CD4-positive, CD25-positive, alpha-beta regulatory T cell (primary cell): ENCODE measurements around the gene FGGY. TPM values are rescaled to one million over a fixed set of nuclear protein-coding genes. Genes with fewer than 3 reads are reported as not detected.

Experiments
- ATAC-seq, 2 donors: fragments of 150-1000 bp; cut with Tn5 transposase; one replicate each; pipeline ENCODE4 v1.10.0; 2021; ENCODE audit warnings: low read depth in 2 of 2, moderate number of reproducible peaks in 2 of 2, moderate library complexity in 1 of 2
- DNase-seq, 3 donors: peaks; one replicate each; pipeline versions ENCODE4 v3.0.0 to v3.0.0-alpha.2; 2012 to 2022; ENCODE audit warnings: mixed read lengths in 1 of 3
- H3K27ac ChIP-seq: one replicate; pipeline ENCODE4 v1.7.0; 2013; ENCODE audit warnings: mild to moderate bottlenecking, low read length; ENCODE audit not compliant: insufficient read depth, poor library complexity, severe bottlenecking
- H3K27me3 ChIP-seq: one replicate; pipeline ENCODE4 v1.7.0; 2013; ENCODE audit warnings: low read length; ENCODE audit not compliant: control insufficient read depth, insufficient read depth
- H3K36me3 ChIP-seq: one replicate; pipeline ENCODE4 v1.7.0; 2013; ENCODE audit warnings: mild to moderate bottlenecking, low read length, moderate library complexity; ENCODE audit not compliant: control insufficient read depth, insufficient read depth
- H3K4me1 ChIP-seq: 2 replicates; pipeline ENCODE4 v1.7.0; 2013; ENCODE audit warnings: mild to moderate bottlenecking, low read length; ENCODE audit not compliant: insufficient read depth, control insufficient read depth, poor library complexity, severe bottlenecking
- H3K4me3 ChIP-seq: one replicate; pipeline ENCODE4 v1.7.0; 2013; ENCODE audit warnings: low read depth, mild to moderate bottlenecking, low read length, moderate library complexity
- H3K9me3 ChIP-seq, 2 experiments: 1 replicate in 1 of 2; 2 replicates in 1 of 2; pipeline ENCODE4 v1.7.0; 2013; ENCODE audit warnings: low read length in 2 of 2, mild to moderate bottlenecking in 1 of 2, moderate library complexity in 1 of 2; ENCODE audit not compliant: control insufficient read depth in 2 of 2
- H3K27ac Mint-ChIP-seq, 3 donors: one replicate each; pipeline ENCODE4 v1.8.0; 2020 to 2022; ENCODE audit warnings: mild to moderate bottlenecking in 3 of 3, mixed read lengths in 3 of 3, moderate library complexity in 2 of 3
- H3K27me3 Mint-ChIP-seq: one replicate; pipeline ENCODE4 v1.8.0; 2022; ENCODE audit warnings: mild to moderate bottlenecking, mixed read lengths
- H3K36me3 Mint-ChIP-seq: one replicate; pipeline ENCODE4 v1.8.0; 2020; ENCODE audit warnings: mixed read lengths
- H3K4me1 Mint-ChIP-seq, 4 donors: one replicate each; pipeline ENCODE4 v1.8.0; 2020 to 2022; ENCODE audit warnings: mixed read lengths in 4 of 4, mild to moderate bottlenecking in 1 of 4
- H3K4me3 Mint-ChIP-seq, 4 donors: one replicate each; pipeline ENCODE4 v1.8.0; 2020 to 2022; ENCODE audit warnings: mild to moderate bottlenecking in 4 of 4, mixed read lengths in 4 of 4, moderate library complexity in 3 of 4
- H3K9me3 Mint-ChIP-seq, 7 donors: one replicate each; pipeline ENCODE4 v1.8.0; 2020 to 2022; ENCODE audit warnings: mixed read lengths in 7 of 7, mild to moderate bottlenecking in 3 of 7, moderate library complexity in 2 of 7
- polyA plus RNA-seq, 4 donors: library from polyadenylated mRNA; unstranded; fragments of 300-500 nt; fragmentation: Illumina TruSeq; gene quantifications; one replicate each; pipeline ENCODE4 v1.2.3, GENCODE V29; 2021
- total RNA-seq: library from RNA; stranded (reverse); gene quantifications from one replicate; pipeline ENCODE4 v1.2.3, GENCODE V29; 2022

FGGY gene
- total and polyA plus RNA-seq, 5 donors from 2014 or later, result 1.9 to 7.7 (median 4.5) TPM

GRCh38 chr1:59272507-59272906 is 24.4 kb upstream of the FGGY start:
- H3K36me3 Mint-ChIP-seq, result no peaks in the 10 kb centered on the region
- H3K36me3 ChIP-seq, result no peaks in the 10 kb centered on the region
- ATAC-seq (peak in 1 of 2 donors; percentile 37), DNase-seq (peak in 1 of 3 donors; percentile 18)
- H3K9me3 ChIP-seq, result no peaks in the 10 kb centered on the region
- H3K4me1 Mint-ChIP-seq, result peaks cover 0 to 5% (median 0%) of the 10 kb centered on the region in 4 donors
- H3K27ac ChIP-seq, result no peak overlapping the region
- no peaks in the 10 kb centered on the region for H3K4me1 ChIP-seq
- H3K4me3 ChIP-seq, result no peak overlapping the region
- peaks cover 0 to 3% (median 2%) of the 10 kb centered on the region in 7 donors for H3K9me3 Mint-ChIP-seq
- no peak overlapping the region for H3K4me3 Mint-ChIP-seq
- H3K27me3 Mint-ChIP-seq, result peaks cover 22% of the 10 kb centered on the region
- peaks cover 17% of the 10 kb centered on the region for H3K27me3 ChIP-seq
- no peak overlapping the region for H3K27ac Mint-ChIP-seq

DNA sequence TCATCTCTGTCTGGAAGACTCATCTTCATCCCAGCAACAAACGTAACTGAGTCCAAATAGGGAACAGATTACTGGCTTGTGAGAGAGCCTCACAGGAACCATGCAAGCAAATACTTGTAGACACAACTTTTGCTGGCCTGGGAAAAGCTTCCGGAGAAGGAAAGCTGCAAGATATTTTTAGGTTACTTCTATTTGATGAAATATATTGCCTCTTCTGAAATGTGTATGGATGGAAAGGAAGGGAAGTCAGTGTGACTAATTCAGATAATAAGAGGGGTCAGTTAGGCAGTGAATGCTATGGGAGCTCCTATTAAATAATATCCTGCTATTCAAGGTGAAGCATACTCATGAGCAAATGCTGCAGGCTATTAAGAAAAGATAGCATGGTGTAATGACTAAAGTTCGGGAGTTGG is 20.4 kb upstream of the FGGY start:
- peaks cover 22% of the 10 kb centered on the region for H3K27me3 Mint-ChIP-seq
- H3K4me3 Mint-ChIP-seq, result no peak overlapping the region
- Histone ChIP-seq H3K9me3 (no peaks in the 10 kb centered on the region), H3K27ac (no peak overlapping the region), H3K36me3 (no peaks in the 10 kb centered on the region), H3K27me3 (peaks cover 7% of the 10 kb centered on the region), H3K4me3 (no peak overlapping the region), H3K4me1 (no peaks in the 10 kb centered on the region)
- no peak overlapping the region for H3K27ac Mint-ChIP-seq
- DNase-seq (no peak), ATAC-seq (no peak)
- peaks cover 0 to 3% (median 0%) of the 10 kb centered on the region in 7 donors for H3K9me3 Mint-ChIP-seq
- H3K4me1 Mint-ChIP-seq, result peaks cover 0 to 5% (median 2%) of the 10 kb centered on the region in 4 donors
- no peaks in the 10 kb centered on the region for H3K36me3 Mint-ChIP-seq

- Histone ChIP-seq H3K9me3 (no peaks in the 10 kb centered on the region), H3K36me3 (no peaks in the 10 kb centered on the region), H3K4me3 (no peak overlapping the region), H3K4me1 (no peaks in the 10 kb centered on the region), H3K27me3 (peaks cover 8% of the 10 kb centered on the region), H3K27ac (no peak overlapping the region)
- H3K36me3 Mint-ChIP-seq, result no peaks in the 10 kb centered on the region
- ATAC-seq, result no peak
- no peak overlapping the region for H3K27ac Mint-ChIP-seq
- peaks cover 0 to 5% (median 2%) of the 10 kb centered on the region in 4 donors for H3K4me1 Mint-ChIP-seq
- DNase-seq, result no peak
- H3K9me3 Mint-ChIP-seq, result peaks cover 0 to 6% (median 0%) of the 10 kb centered on the region in 7 donors
- H3K27me3 Mint-ChIP-seq, result peaks cover 38% of the 10 kb centered on the region
- no peak overlapping the region for H3K4me3 Mint-ChIP-seq
Observed at GRCh38 chr1:59278780-59279354, 18.0 kb upstream of the FGGY start.

DNA sequence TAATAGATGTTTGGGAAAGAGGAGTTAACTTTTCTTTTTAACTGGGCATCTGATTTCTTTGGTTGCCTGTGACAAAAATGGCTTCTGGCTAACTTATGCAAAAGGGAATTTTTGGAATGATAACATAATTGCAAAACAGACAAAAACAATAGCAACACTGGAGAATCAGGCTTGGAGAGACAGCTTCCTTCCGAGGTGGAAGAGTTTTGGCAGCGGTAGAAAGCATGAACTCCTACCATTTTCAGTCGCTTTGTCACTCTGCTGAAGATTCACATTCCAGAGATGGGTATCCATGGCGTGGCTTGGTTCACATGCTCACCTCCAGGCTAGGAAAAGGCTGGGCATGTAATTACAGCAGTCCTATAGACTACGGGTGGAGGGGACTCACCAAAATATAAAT is 17.2 kb upstream of the FGGY start:
- H3K4me3 ChIP-seq, result no peak overlapping the region
- peaks cover 0 to 8% (median 0%) of the 10 kb centered on the region in 7 donors for H3K9me3 Mint-ChIP-seq
- DNase-seq (no peak), ATAC-seq (no peak)
- H3K4me1 Mint-ChIP-seq, result peaks cover 0 to 3% (median 0%) of the 10 kb centered on the region in 4 donors
- H3K36me3 Mint-ChIP-seq, result no peaks in the 10 kb centered on the region
- H3K36me3 ChIP-seq, result no peaks in the 10 kb centered on the region
- peaks cover 38% of the 10 kb centered on the region for H3K27me3 Mint-ChIP-seq
- no peaks in the 10 kb centered on the region for H3K9me3 ChIP-seq
- H3K27me3 ChIP-seq, result peaks cover 8% of the 10 kb centered on the region
- no peak overlapping the region for H3K27ac ChIP-seq
- H3K4me3 Mint-ChIP-seq, result no peak overlapping the region
- no peak overlapping the region for H3K27ac Mint-ChIP-seq
- no peaks in the 10 kb centered on the region for H3K4me1 ChIP-seq

DNA sequence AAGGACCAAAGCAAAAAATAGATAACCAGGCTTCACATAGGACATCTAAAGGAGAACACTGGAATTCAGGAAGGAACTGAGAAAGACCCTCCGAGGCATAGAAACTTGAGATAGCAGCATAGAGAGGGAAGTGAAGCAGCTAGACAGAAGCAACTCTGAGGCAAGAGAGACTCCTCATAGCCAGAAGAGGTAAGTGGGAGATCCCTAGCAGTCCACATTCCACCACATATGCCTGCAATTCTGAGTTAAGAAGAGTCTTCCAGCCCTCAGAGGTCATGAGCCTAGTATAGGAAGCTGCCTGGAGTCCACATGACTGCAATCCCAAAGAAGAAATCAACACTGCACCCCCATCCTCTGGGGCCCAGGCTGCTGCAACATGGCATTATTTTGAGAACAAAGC is 13.9 kb upstream of the FGGY start:
- Histone ChIP-seq H3K4me1 (no peaks in the 10 kb centered on the region), H3K27ac (no peak overlapping the region), H3K9me3 (no peaks in the 10 kb centered on the region), H3K36me3 (no peaks in the 10 kb centered on the region), H3K27me3 (peaks cover 7% of the 10 kb centered on the region), H3K4me3 (no peak overlapping the region)
- no peak overlapping the region for H3K27ac Mint-ChIP-seq
- peaks cover 0 to 7% (median 0%) of the 10 kb centered on the region in 7 donors for H3K9me3 Mint-ChIP-seq
- peaks cover 0 to 3% (median 0%) of the 10 kb centered on the region in 4 donors for H3K4me1 Mint-ChIP-seq
- no peak overlapping the region for H3K4me3 Mint-ChIP-seq
- no peaks in the 10 kb centered on the region for H3K36me3 Mint-ChIP-seq
- DNase-seq (no peak), ATAC-seq (no peak)
- peaks cover 29% of the 10 kb centered on the region for H3K27me3 Mint-ChIP-seq

GRCh38 chr1:59285691-59286090 is 11.2 kb upstream of the FGGY start:
- Mint-ChIP-seq H3K27me3 (peaks cover 20% of the 10 kb centered on the region), H3K27ac (no peak overlapping the region), H3K36me3 (no peaks in the 10 kb centered on the region), H3K4me3 (no peak overlapping the region), H3K9me3 (peaks cover 0 to 5% (median 0%) of the 10 kb centered on the region in 7 donors), H3K4me1 (no peaks in the 10 kb centered on the region)
- H3K4me3 ChIP-seq, result no peak overlapping the region
- no peak overlapping the region for H3K27ac ChIP-seq
- H3K4me1 ChIP-seq, result no peaks in the 10 kb centered on the region
- ATAC-seq (no peak), DNase-seq (no peak)
- peaks cover 5% of the 10 kb centered on the region for H3K27me3 ChIP-seq
- no peaks in the 10 kb centered on the region for H3K36me3 ChIP-seq
- no peaks in the 10 kb centered on the region for H3K9me3 ChIP-seq

DNA sequence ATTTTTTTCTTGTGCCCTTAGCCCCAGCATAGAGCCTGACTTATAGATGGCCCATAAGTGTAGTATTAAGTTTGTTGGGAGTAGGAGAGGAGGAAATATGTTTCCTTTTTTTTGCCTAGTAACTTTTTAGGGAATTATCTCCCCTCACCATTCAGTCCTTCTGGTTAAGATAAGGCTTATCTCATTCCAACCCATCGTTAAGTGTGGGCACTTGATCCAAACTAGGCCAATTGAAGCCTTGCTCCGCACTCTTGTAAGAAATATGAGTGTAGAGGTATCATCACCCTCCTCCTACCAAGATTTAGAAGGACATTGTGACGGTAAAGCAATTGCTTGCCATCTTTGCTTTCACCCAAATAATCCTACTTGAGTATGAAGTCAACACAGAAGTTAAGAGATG is 8.8 kb upstream of the FGGY start:
- Histone ChIP-seq H3K9me3 (no peaks in the 10 kb centered on the region), H3K36me3 (no peaks in the 10 kb centered on the region), H3K27me3 (no peaks in the 10 kb centered on the region), H3K27ac (no peak overlapping the region), H3K4me3 (no peak overlapping the region), H3K4me1 (no peaks in the 10 kb centered on the region)
- Mint-ChIP-seq H3K27ac (no peak overlapping the region), H3K4me3 (no peak overlapping the region), H3K27me3 (peaks cover 12% of the 10 kb centered on the region), H3K4me1 (peaks cover 0 to 2% (median 0%) of the 10 kb centered on the region in 4 donors), H3K36me3 (no peaks in the 10 kb centered on the region), H3K9me3 (peaks cover 0 to 4% (median 0%) of the 10 kb centered on the region in 7 donors)
- ATAC-seq, result no peak
- no peak for DNase-seq

DNA sequence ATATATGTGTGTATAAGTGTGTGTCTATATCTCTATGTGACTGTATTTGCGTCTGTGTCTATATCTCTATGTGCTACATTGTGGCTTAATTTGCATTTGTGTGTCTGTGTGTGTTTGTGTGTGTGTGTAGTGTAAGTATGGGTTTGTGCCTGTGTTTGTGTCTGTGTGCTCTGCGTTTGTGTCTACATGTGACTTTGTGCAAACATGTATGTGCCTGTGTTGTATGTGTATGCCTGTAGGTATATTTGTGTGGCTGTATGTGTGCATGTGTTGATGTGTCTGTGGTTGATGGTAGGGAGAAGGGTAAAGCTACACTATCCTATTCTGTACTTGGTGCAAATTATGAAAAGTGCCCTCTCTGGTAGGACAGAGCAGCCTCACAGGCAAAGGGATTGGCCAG is 7.3 kb upstream of the FGGY start:
- ATAC-seq, result no peak
- peaks cover 0 to 2% (median under 1%) of the 10 kb centered on the region in 4 donors for H3K4me1 Mint-ChIP-seq
- H3K27ac Mint-ChIP-seq, result no peak overlapping the region
- H3K27me3 Mint-ChIP-seq, result peaks cover 5% of the 10 kb centered on the region
- DNase-seq, result no peak
- H3K36me3 ChIP-seq, result no peaks in the 10 kb centered on the region
- H3K4me3 Mint-ChIP-seq, result peak overlapping the region in 1 of 4 donors; percentile 25
- no peaks in the 10 kb centered on the region for H3K36me3 Mint-ChIP-seq
- H3K9me3 ChIP-seq, result no peaks in the 10 kb centered on the region
- no peaks in the 10 kb centered on the region for H3K9me3 Mint-ChIP-seq
- H3K27ac ChIP-seq, result no peak overlapping the region
- H3K4me3 ChIP-seq, result no peak overlapping the region
- H3K27me3 ChIP-seq, result no peaks in the 10 kb centered on the region
- no peaks in the 10 kb centered on the region for H3K4me1 ChIP-seq
